ENCODE data around the gene BACH2. TPM values are rescaled to one million over a fixed set of nuclear protein-coding genes. Genes with fewer than 3 reads are reported as not detected.

BACH2 gene
- total RNA-seq, 2 experiments from 2014 or later, result 73.1 to 78.0 TPM

DNA sequence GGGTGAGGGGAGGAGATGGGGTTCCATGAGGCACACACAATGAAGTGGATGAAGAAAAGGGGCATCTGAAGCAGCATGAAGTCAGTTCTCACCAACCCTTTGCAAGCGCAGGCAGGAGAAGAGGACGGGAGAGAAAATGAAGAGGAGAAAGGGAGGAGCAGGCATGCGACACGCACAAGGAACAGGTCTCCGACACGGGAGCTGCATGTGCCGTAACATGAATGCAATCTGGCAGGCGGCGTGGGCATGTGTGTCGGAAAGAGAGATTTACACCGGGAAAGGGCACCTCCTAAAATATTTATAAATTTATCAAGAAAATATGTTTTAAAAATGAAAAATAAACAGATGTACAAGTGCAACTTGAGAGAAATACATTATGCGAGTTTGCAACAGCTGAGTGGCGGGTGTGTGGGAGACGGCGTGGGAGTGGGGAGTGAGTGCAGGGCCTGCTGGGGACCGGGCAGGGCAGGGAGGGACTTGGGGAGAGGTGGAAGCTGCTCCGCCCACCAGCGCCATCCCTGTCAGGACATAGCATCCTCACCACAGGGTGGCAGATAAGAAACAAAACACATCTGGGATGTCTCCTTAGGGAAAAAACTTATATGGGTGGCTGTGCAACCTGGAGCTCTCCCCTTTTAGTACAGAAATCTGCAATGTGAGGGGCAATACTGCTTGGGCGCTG lies 361.8 kb downstream of the BACH2 start:
- Mint-ChIP-seq H3K27ac (peak overlapping the region; percentile 57), H3K27me3 (no peaks in the 10 kb centered on the region), H3K36me3 (peaks cover 66% of the 10 kb centered on the region), H3K9me3 (no peaks in the 10 kb centered on the region), H3K4me3 (no peak overlapping the region), H3K4me1 (peaks cover 54% of the 10 kb centered on the region)
- DNase-seq, result no peak

- no peak for DNase-seq
- H3K27me3 Mint-ChIP-seq, result no peaks in the 10 kb centered on the region
- H3K36me3 Mint-ChIP-seq, result peaks cover 74% of the 10 kb centered on the region
- peaks cover 2% of the 10 kb centered on the region for H3K9me3 Mint-ChIP-seq
- no peak overlapping the region for H3K4me3 Mint-ChIP-seq
- H3K27ac Mint-ChIP-seq, result peak overlapping the region; percentile 75
- peaks cover 64% of the 10 kb centered on the region for H3K4me1 Mint-ChIP-seq
Measured at GRCh38 chr6:89932245-89932802, 364.3 kb downstream of the BACH2 start.

- H3K4me1 Mint-ChIP-seq, result peaks cover 72% of the 10 kb centered on the region
- no peak overlapping the region for H3K27ac Mint-ChIP-seq
- peaks cover 2% of the 10 kb centered on the region for H3K9me3 Mint-ChIP-seq
Measured at GRCh38 chr6:89930789-89931188, 365.9 kb downstream of the BACH2 start.

GRCh38 chr6:89928604-89929003 lies 368.0 kb downstream of the BACH2 start:
- peak overlapping the region; percentile 80 for H3K27ac Mint-ChIP-seq
- H3K27me3 Mint-ChIP-seq, result peaks cover 4% of the 10 kb centered on the region
- no peak for DNase-seq
- H3K36me3 Mint-ChIP-seq, result peaks cover 65% of the 10 kb centered on the region
- peaks cover 69% of the 10 kb centered on the region for H3K4me1 Mint-ChIP-seq
- peaks cover 5% of the 10 kb centered on the region for H3K9me3 Mint-ChIP-seq
- H3K4me3 Mint-ChIP-seq, result no peak overlapping the region

More at GRCh38 chr6:89930789-89931188, 365.9 kb downstream of the BACH2 start:
- Mint-ChIP-seq H3K4me3 (no peak overlapping the region), H3K36me3 (peaks cover 69% of the 10 kb centered on the region), H3K27me3 (no peaks in the 10 kb centered on the region)
- no peak for DNase-seq

- H3K9me3 Mint-ChIP-seq, result peaks cover 5% of the 10 kb centered on the region
- no peak overlapping the region for H3K4me3 Mint-ChIP-seq
- peak overlapping the region; percentile 80 for H3K27ac Mint-ChIP-seq
- peaks cover 59% of the 10 kb centered on the region for H3K36me3 Mint-ChIP-seq
- peaks cover 63% of the 10 kb centered on the region for H3K4me1 Mint-ChIP-seq
- DNase-seq, result no peak
- H3K27me3 Mint-ChIP-seq, result peaks cover 4% of the 10 kb centered on the region
Measured at GRCh38 chr6:89927791-89928550, 368.7 kb downstream of the BACH2 start.

- DNase-seq, result no peak
- H3K27ac Mint-ChIP-seq, result no peak overlapping the region
- H3K4me3 Mint-ChIP-seq, result no peak overlapping the region
- peaks cover 56% of the 10 kb centered on the region for H3K36me3 Mint-ChIP-seq
- peaks cover 5% of the 10 kb centered on the region for H3K9me3 Mint-ChIP-seq
- peaks cover 58% of the 10 kb centered on the region for H3K4me1 Mint-ChIP-seq
- peaks cover 4% of the 10 kb centered on the region for H3K27me3 Mint-ChIP-seq
Measured at GRCh38 chr6:89927264-89927663, 369.4 kb downstream of the BACH2 start.

- Mint-ChIP-seq H3K27ac (peak overlapping the region; percentile 74), H3K4me3 (no peak overlapping the region), H3K4me1 (peaks cover 53% of the 10 kb centered on the region), H3K36me3 (peaks cover 46% of the 10 kb centered on the region), H3K9me3 (peaks cover 5% of the 10 kb centered on the region), H3K27me3 (peaks cover 4% of the 10 kb centered on the region)
- no peak for DNase-seq
Measured at GRCh38 chr6:89925826-89926225, 370.8 kb downstream of the BACH2 start.

DNA sequence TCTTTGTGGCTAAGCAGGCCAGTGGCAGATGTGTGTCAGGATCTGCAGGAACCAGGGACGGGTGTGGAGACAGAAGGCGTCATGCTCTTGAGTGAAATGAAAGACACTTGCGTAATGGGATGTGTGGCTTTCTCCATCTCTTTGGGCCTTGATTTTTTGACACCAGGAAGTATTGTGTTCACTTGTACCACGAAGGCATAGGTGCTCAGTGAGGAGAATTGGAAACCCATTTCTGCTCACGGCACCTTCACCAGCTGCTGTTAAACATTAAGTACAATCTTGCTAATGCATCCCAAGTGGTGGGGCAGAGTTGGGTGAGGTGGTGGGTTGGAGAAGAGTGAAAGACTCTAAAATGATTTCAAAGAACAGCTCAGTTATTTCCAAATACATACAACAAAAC lies 372.4 kb downstream of the BACH2 start:
- DNase-seq, result no peak
- H3K27ac Mint-ChIP-seq, result no peak overlapping the region
- H3K27me3 Mint-ChIP-seq, result peaks cover 4% of the 10 kb centered on the region
- H3K4me1 Mint-ChIP-seq, result peaks cover 42% of the 10 kb centered on the region
- no peak overlapping the region for H3K4me3 Mint-ChIP-seq
- H3K9me3 Mint-ChIP-seq, result peaks cover 3% of the 10 kb centered on the region
- H3K36me3 Mint-ChIP-seq, result peaks cover 32% of the 10 kb centered on the region

GRCh38 chr6:89921691-89922090 lies 375.0 kb downstream of the BACH2 start:
- H3K4me3 Mint-ChIP-seq, result no peak overlapping the region
- peaks cover 17% of the 10 kb centered on the region for H3K4me1 Mint-ChIP-seq
- H3K27me3 Mint-ChIP-seq, result peaks cover 4% of the 10 kb centered on the region
- peaks cover 10% of the 10 kb centered on the region for H3K36me3 Mint-ChIP-seq
- H3K9me3 Mint-ChIP-seq, result peaks cover 7% of the 10 kb centered on the region
- H3K27ac Mint-ChIP-seq, result no peak overlapping the region
- no peak for DNase-seq

DNA sequence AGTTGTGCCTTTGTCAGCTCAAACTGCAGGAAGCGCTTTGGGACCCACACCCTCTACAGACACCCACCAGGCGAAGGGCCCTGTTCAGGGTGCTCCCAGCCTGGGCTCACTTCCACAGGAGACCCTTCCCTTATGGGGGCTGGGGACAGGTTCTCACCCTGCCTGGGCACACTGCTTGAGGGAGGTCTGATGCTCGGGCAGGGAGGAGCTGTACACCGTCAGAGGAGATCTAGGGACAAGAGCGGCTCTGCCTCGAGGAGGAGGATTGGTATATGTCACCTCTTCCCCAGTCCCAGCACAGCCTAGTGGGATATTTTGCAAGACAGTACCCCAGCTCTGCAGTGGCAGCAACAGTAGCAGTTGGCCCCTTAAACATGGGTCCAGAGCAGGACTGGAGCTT lies 375.4 kb downstream of the BACH2 start:
- no peak for DNase-seq
- Mint-ChIP-seq H3K4me1 (peaks cover 14% of the 10 kb centered on the region), H3K36me3 (peaks cover 11% of the 10 kb centered on the region), H3K27ac (no peak overlapping the region), H3K9me3 (peaks cover 11% of the 10 kb centered on the region), H3K4me3 (no peak overlapping the region), H3K27me3 (peaks cover 4% of the 10 kb centered on the region)

DNA sequence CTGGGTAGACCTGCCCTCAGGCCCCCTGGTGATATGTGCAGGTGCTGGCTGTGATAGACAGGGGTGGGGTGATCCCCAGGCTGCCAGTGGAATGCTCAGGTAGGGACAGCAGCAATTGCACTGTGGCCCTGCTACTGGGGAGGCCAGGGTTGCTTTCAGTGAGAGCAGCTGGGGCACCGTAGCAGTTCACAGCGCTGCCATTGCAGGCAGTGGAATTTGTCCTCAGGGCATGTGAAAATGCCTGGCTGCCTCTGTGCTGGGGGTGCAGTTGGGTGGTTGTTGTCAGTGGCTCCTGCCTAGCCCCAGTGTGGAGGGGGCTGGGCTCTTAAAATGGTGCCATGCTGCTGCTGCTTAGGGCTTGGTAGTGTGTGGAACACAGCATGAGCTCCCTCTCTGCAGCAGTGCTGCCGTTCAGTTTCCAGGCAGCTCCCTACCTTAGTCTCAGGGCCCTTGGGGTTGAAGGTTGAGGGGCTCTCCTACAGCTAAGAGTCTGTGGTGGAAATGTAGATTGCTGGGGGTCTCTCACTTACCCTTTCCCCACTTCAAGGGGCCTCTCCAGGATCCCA lies 378.8 kb downstream of the BACH2 start:
- Mint-ChIP-seq H3K36me3 (peaks cover 6% of the 10 kb centered on the region), H3K9me3 (peaks cover 9% of the 10 kb centered on the region), H3K27ac (no peak overlapping the region), H3K27me3 (no peaks in the 10 kb centered on the region), H3K4me1 (peaks cover 10% of the 10 kb centered on the region), H3K4me3 (no peak overlapping the region)
- no peak for DNase-seq

GRCh38 chr6:89917216-89917615 lies 379.4 kb downstream of the BACH2 start:
- peaks cover 6% of the 10 kb centered on the region for H3K36me3 Mint-ChIP-seq

DNA sequence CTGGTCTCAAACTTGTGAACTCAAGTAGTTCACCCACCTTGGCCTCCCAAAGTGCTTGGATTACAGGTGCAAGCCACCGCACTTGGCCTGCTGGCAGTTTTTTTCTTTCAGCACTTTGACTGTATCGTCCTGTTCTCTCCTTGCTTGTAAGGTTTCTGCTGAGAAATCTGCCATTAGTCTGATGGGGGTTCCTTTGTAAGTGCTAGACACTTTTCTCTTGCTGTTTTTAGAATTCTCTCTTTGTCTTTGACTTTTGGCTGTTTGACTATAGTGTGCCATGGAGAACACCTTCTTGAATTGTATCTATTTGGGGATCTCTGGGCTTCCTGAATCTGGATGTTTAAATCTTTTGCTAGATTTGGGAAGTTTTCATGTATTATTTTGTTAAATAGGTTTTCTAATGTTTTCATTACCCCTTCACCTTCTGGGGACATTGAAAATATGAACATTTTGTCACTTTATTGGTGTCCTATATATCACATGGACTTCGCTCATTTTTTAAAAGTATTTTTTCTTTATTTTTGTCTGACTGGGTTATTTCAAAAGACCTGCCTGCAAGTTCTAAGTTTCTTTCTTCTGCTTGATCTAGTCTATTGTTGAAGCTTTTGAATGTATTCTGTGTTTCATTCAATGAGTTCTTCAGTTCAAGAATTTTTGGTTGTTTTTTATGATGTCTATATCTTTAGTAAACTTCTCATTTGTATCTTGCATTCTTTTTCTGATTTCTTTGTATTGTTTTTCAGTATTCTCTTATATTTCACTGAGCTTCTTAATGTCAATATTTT lies 380.3 kb downstream of the BACH2 start:
- Mint-ChIP-seq H3K27ac (no peak overlapping the region), H3K27me3 (no peaks in the 10 kb centered on the region), H3K4me1 (peaks cover 10% of the 10 kb centered on the region), H3K4me3 (no peak overlapping the region), H3K36me3 (peaks cover 6% of the 10 kb centered on the region), H3K9me3 (peaks cover 9% of the 10 kb centered on the region)
- no peak for DNase-seq

More at GRCh38 chr6:89917216-89917615, 379.4 kb downstream of the BACH2 start:
- DNase-seq, result no peak
- peaks cover 9% of the 10 kb centered on the region for H3K9me3 Mint-ChIP-seq
- no peak overlapping the region for H3K4me3 Mint-ChIP-seq
- peaks cover 10% of the 10 kb centered on the region for H3K4me1 Mint-ChIP-seq
- no peak overlapping the region for H3K27ac Mint-ChIP-seq
- H3K27me3 Mint-ChIP-seq, result no peaks in the 10 kb centered on the region

GRCh38 chr6:89910902-89911240 lies 385.8 kb downstream of the BACH2 start:
- Mint-ChIP-seq H3K9me3 (no peaks in the 10 kb centered on the region), H3K4me3 (no peak overlapping the region), H3K36me3 (no peaks in the 10 kb centered on the region), H3K4me1 (peaks cover 10% of the 10 kb centered on the region), H3K27ac (no peak overlapping the region), H3K27me3 (no peaks in the 10 kb centered on the region)
- DNase-seq, result no peak
